ENCODE results near the gene SLC9B2.

Gene SLC9B2

GRCh38 chr4:103089481-103089880 is 12.9 kb upstream of the SLC9B2 start:
- no peak for DNase-seq
- Mint-ChIP-seq H3K4me1 (peaks cover 6% of the 10 kb centered on the region), H3K4me3 (no peak overlapping the region), H3K36me3 (ENCODE audit: low read depth) (peaks cover 82% of the 10 kb centered on the region), H3K27ac (no peak overlapping the region), H3K27me3 (ENCODE audit: low read depth, poor library complexity) (no peaks in the 10 kb centered on the region), H3K9me3 (no peaks in the 10 kb centered on the region)
- no peak for TF ChIP-seq CTCF (IDR thresholded peaks at IDR 0.05)

DNA sequence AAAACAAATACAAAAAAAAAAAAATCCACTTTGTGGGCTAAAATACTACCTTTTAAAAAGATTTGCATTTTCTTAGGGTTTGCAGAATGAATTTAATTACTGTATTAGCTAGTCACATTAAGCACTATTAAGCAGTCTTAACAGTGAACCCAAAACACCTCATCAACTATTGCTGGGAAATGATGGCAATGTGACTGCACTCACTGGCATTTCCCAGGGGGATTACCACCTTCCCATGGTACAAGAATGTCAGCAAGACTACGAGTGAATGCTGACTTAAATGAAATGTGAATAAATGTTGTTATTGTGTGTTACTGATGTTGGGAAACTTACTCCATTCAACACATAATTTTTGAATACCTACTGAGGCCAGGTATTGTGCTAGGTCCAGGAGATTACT is 10.0 kb upstream of the SLC9B2 start:
- no peak for DNase-seq
- Mint-ChIP-seq H3K4me1 (peaks cover 2% of the 10 kb centered on the region), H3K27ac (no peak overlapping the region), H3K9me3 (no peaks in the 10 kb centered on the region), H3K4me3 (no peak overlapping the region), H3K27me3 (ENCODE audit: low read depth, poor library complexity) (no peaks in the 10 kb centered on the region), H3K36me3 (ENCODE audit: low read depth) (peaks cover 81% of the 10 kb centered on the region)
- TF ChIP-seq CTCF (IDR thresholded peaks at IDR 0.05) = no peak

DNA sequence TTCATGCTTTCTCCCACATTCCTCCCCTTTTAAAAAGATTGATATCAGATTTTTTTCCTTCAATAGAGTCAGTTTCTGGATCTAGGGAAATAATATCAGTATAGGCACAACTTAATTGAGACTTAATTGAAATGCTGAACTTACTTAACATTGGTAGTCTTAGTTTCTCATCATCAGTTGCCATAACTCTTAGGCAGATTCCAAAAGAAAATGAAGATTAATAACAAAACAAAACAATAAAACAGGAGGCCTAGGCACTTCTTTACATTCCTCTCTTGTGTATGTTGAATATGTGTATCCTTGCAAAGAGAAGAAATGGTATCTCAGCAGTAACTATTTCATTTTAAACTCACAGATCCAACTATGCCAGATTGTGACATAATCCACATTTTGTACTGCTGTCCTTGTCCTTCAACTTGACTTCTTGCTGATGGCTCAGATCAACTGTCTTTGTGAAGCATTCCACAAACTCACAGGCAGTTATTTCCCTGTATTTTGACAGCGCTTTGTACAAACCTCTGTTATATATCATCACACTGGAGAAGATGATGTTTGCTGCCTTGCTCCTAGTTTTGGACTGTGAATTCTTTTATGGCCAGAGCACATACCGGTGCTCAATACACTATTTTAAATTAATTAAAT is 9.1 kb upstream of the SLC9B2 start:
- Mint-ChIP-seq H3K4me3 (no peak overlapping the region), H3K9me3 (no peaks in the 10 kb centered on the region), H3K36me3 (ENCODE audit: low read depth) (peaks cover 80% of the 10 kb centered on the region), H3K27ac (no peak overlapping the region), H3K4me1 (no peaks in the 10 kb centered on the region), H3K27me3 (ENCODE audit: low read depth, poor library complexity) (no peaks in the 10 kb centered on the region)
- TF ChIP-seq CTCF (IDR thresholded peaks at IDR 0.05) = no peak
- no peak for DNase-seq

- H3K27me3 Mint-ChIP-seq (ENCODE audit: low read depth, poor library complexity) = peaks cover 4% of the 10 kb centered on the region
- H3K27ac Mint-ChIP-seq = no peak overlapping the region
- TF ChIP-seq CTCF (IDR thresholded peaks at IDR 0.05) = no peak
- no peak for DNase-seq
- no peaks in the 10 kb centered on the region for H3K9me3 Mint-ChIP-seq
- peaks cover 53% of the 10 kb centered on the region for H3K36me3 Mint-ChIP-seq (ENCODE audit: low read depth)
- H3K4me1 Mint-ChIP-seq = peaks cover 16% of the 10 kb centered on the region
- H3K4me3 Mint-ChIP-seq = no peak overlapping the region
These were observed 3.1 kb upstream of the SLC9B2 start for GRCh38 chr4:103079621-103080020.

DNA sequence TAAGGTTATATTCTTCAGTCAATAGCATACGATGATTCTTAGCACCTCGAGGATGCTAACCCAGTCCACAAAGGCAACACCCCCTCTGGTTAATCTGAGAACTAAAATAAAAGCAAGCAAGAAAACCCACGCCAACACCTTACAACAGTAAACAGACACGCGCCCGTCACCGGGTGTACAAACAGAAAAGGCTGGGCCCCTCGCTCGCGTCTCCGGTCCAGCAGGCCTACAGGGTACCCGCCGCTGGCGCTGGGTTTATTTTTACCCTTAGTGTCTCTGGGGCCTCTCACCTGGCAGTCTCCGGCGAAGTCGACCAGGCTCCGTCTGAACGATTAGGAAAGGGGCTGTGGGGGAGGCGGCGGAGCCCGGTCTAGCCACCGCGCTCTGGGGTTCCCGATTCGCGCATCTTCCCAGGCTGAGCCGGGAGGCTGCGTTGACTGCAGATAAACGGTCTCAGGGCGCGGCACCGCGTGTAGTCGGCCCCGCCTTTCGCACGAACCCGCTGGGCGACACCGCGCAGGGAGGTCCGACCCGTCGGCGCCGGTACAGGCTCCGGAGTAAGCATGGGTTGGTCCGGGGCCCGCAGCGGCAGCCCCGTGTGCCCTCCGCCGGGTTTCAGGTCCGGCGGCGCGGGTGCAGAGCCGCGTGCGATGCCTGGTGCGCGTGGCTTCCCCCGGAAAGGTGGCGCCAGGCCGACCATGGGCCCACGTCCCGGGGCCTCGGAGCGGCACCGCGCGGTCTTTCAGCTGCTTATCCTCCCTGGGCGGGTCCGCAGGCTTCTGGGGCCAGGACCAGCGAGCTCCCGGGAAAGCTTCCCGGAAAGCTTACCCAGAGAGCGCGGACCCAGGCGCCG is 441 bp downstream of the SLC9B2 start:
- Mint-ChIP-seq H3K4me1 (peaks cover 16% of the 10 kb centered on the region), H3K9me3 (peaks cover 4% of the 10 kb centered on the region), H3K36me3 (ENCODE audit: low read depth) (peaks cover 46% of the 10 kb centered on the region), H3K4me3 (peak overlapping the region; percentile 94), H3K27me3 (ENCODE audit: low read depth, poor library complexity) (peaks cover 4% of the 10 kb centered on the region), H3K27ac (peak overlapping the region; percentile 58)
- no peak for TF ChIP-seq CTCF (IDR thresholded peaks at IDR 0.05)
- DNase-seq = peak; percentile 71

Data from nephron progenitor cell (in vitro differentiated cells).